HG03442 (cell line): ENCODE data around the gene ACTN4.
"Not testable (repeated sequence)": the region's sequence is repeated elsewhere in the genome, so short reads cannot be mapped to it uniquely, and the experiment has no call there.

ENCODE experiments used
- ATAC-seq: cut with Tn5 transposase; IDR thresholded peaks from one replicate; pipeline ENCODE4 v1.9.1; 2021; ENCODE audit warnings: mild to moderate bottlenecking, moderate library complexity; ENCODE audit not compliant: unreplicated experiment

Gene ACTN4

GRCh38 chr19:38647368-38647965 is at the start of gene ACTN4:
Gene ACTN4 (plus strand): TSS chr19:38647649. CDS start chr19:38647746, 97 bp downstream.
- peak; percentile 89 for ATAC-seq

GRCh38 chr19:38599722-38600121 is 47.7 kb upstream of the ACTN4 start:
- ATAC-seq = no peak

GRCh38 chr19:38602856-38603255 is 44.6 kb upstream of the ACTN4 start:
- ATAC-seq = not testable (repeated sequence)

- ATAC-seq = no peak
These were observed 41.3 kb upstream of the ACTN4 start for GRCh38 chr19:38606131-38606530.

- no peak for ATAC-seq
These were observed 33.2 kb upstream of the ACTN4 start for GRCh38 chr19:38614289-38614688.

- no peak for ATAC-seq
These were observed 32.4 kb upstream of the ACTN4 start for GRCh38 chr19:38615007-38615581.

GRCh38 chr19:38616265-38616664 is 31.2 kb upstream of the ACTN4 start:
- ATAC-seq = no peak

- no peak for ATAC-seq
These were observed 30.1 kb upstream of the ACTN4 start for GRCh38 chr19:38617283-38617763.

GRCh38 chr19:38617764-38618589 is 29.5 kb upstream of the ACTN4 start, which contains the start of gene MAP4K1:
Gene MAP4K1 (minus strand): TSS chr19:38617953. CDS start chr19:38617895, 58 bp downstream.
- peak; percentile 40 for ATAC-seq

- ATAC-seq = peak; percentile 52
These were observed 28.7 kb upstream of the ACTN4 start, which contains the start of gene EIF3K for GRCh38 chr19:38618590-38619360. Gene EIF3K (plus strand): TSS chr19:38619188. CDS start chr19:38619269, 81 bp downstream.

GRCh38 chr19:38619361-38620174 is 27.9 kb upstream of the ACTN4 start:
- ATAC-seq = no peak

GRCh38 chr19:38624822-38625221 is 22.6 kb upstream of the ACTN4 start:
- ATAC-seq = no peak

GRCh38 chr19:38626401-38626800 is 21.0 kb upstream of the ACTN4 start:
- no peak for ATAC-seq

- ATAC-seq = no peak
These were observed 17.9 kb upstream of the ACTN4 start for GRCh38 chr19:38629568-38629967.

GRCh38 chr19:38631301-38631700 is 16.1 kb upstream of the ACTN4 start:
- not testable (repeated sequence) for ATAC-seq

GRCh38 chr19:38631811-38632475 is 15.5 kb upstream of the ACTN4 start:
- ATAC-seq = not testable (repeated sequence)

- no peak for ATAC-seq
These were observed 14.8 kb upstream of the ACTN4 start for GRCh38 chr19:38632476-38633213.

- no peak for ATAC-seq
These were observed 12.5 kb upstream of the ACTN4 start for GRCh38 chr19:38634757-38635482.
